ENCODE data around the gene LHFPL3. TPM values are rescaled to one million over a fixed set of nuclear protein-coding genes. Genes with fewer than 3 reads are reported as not detected.

LHFPL3 gene
- polyA plus RNA-seq, 2 of the 4 experiments (the other 2 are of a cell fraction) = not detected

DNA sequence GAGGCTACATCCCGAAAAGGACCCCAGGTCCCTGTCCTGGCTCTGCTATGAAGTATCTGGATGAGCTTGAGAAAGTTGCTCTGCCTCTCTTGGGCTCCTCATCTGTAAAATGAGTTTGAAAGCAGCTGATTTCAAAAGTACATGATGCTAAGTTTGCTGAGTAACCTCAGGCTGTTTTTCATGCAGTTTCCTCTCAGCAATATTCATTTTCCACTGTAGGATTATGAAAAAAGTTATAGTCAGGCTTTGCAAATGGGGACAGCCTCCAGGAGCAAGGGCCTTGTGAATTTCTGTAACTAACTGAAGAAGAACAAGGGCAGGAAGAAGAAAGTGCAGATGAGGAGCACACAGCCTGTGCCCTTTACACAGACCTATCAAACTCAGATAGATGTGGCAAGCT is 518.3 kb downstream of the LHFPL3 start (continued):
- TF ChIP-seq PHF8 (IDR thresholded peaks at IDR 0.05; ENCODE audit: borderline replicate concordance, low read depth) (no peak), EP300 (IDR thresholded peaks at IDR 0.05) (no peak), HDAC2 (IDR thresholded peaks at IDR 0.05) (no peak), NR3C1 (IDR thresholded peaks at IDR 0.05) (no peak)
- TF ChIP-seq, protein P1, sequence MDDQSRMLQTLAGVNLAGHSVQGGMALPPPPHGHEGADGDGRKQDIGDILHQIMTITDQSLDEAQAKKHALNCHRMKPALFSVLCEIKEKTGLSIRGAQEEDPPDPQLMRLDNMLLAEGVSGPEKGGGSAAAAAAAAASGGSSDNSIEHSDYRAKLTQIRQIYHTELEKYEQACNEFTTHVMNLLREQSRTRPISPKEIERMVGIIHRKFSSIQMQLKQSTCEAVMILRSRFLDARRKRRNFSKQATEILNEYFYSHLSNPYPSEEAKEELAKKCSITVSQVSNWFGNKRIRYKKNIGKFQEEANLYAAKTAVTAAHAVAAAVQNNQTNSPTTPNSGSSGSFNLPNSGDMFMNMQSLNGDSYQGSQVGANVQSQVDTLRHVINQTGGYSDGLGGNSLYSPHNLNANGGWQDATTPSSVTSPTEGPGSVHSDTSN (IDR thresholded peaks at IDR 0.05) = no peak

DNA sequence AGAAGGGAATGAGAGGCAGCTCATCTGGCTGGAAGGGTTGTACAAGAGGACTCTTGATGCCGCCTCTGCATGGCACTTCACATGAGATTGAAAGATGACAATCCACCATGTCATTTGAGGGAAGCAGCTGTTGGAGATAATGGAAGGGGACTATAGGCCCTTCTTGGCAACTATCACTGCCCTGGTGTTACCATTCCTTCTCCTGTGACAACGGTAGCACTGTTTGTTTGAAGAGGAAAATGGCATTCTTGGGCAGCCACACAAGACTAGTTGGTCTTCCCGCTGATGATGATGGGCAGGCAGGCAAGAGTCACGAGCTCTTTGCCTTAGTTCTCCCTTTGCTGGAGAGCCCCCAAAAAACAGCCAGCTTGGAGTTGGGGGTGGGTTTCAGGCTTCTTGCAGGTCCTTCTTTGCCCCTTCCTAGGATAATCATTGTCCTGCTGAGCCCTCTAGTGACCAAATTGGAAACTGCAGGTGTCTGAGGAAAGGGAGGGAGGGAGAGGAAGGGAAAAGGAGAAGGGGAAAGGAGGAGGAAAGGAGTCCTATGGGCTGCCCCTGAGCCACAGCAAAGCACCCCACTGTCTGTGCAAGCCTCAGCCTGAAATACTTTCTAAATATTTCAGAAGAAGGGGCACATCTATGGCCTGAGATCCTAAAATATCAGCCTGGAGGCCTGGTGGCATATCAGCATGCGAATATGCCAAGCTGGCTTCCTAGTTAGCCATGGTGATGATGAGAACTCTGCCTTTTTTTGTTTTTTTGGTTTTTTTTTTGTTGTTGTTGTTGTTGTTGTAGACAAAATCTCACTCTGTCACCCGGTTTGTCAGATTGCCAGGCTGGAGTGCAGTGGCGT is 520.0 kb downstream of the LHFPL3 start:
- no peaks in the 10 kb centered on the region for H3K4me1 ChIP-seq
- POLR2A ChIA-PET = no interaction called here
- no peak overlapping the region for H3K4me2 ChIP-seq
- H3K4me3 ChIP-seq = no peak overlapping the region
- 33% methylated on average over 7 of the region's 7 CpGs for WGBS (ENCODE audit: missing lambda C conversion rate)
- FAIRE-seq (no peak), DNase-seq (ENCODE audit: low read depth in 1 of 2, low spot score in 1 of 2) (peak; percentile 38 to 49), ATAC-seq (peak; percentile 83 to 90)
- TF ChIP-seq ZFP36 (IDR thresholded peaks at IDR 0.05; ENCODE audit: borderline replicate concordance, partially characterized antibody) (no peak), CHD2 (IDR thresholded peaks at IDR 0.05; ENCODE audit: low read length, partially characterized antibody) (no peak), CEBPB (IDR thresholded peaks at IDR 0.05) (no peak), RFX5 (IDR thresholded peaks at IDR 0.05) (no peak), PHF8 (IDR thresholded peaks at IDR 0.05; ENCODE audit: borderline replicate concordance, low read depth) (no peak), CBX8 (IDR thresholded peaks at IDR 0.05) (no peak), RAD21 (conservative IDR thresholded peaks at IDR 0.05 in 1 of 2, IDR thresholded peaks at IDR 0.05 in 1 of 2) (peak; percentile 82 to 89), SMC3 (IDR thresholded peaks at IDR 0.05) (peak; percentile 68), HOXA7 (CRISPR knock-in tag; IDR thresholded peaks at IDR 0.05) (no peak)
- TF ChIP-seq, protein P2, sequence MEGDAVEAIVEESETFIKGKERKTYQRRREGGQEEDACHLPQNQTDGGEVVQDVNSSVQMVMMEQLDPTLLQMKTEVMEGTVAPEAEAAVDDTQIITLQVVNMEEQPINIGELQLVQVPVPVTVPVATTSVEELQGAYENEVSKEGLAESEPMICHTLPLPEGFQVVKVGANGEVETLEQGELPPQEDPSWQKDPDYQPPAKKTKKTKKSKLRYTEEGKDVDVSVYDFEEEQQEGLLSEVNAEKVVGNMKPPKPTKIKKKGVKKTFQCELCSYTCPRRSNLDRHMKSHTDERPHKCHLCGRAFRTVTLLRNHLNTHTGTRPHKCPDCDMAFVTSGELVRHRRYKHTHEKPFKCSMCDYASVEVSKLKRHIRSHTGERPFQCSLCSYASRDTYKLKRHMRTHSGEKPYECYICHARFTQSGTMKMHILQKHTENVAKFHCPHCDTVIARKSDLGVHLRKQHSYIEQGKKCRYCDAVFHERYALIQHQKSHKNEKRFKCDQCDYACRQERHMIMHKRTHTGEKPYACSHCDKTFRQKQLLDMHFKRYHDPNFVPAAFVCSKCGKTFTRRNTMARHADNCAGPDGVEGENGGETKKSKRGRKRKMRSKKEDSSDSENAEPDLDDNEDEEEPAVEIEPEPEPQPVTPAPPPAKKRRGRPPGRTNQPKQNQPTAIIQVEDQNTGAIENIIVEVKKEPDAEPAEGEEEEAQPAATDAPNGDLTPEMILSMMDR (IDR thresholded peaks at IDR 0.05) = peak; percentile 80
- TF ChIP-seq, protein P1 (IDR thresholded peaks at IDR 0.05) = no peak
- CTCF ChIA-PET = interaction anchor here (0.6 to 5.6 kb wide), 52 partner anchors 10 to 1340 kb away, joined by 3 to 43 read pairs (median 4); no protein-coding TSS in a partner anchor
- no peaks in the 10 kb centered on the region for H3K9me3 ChIP-seq
- no peak overlapping the region for H3K27ac ChIP-seq

DNA sequence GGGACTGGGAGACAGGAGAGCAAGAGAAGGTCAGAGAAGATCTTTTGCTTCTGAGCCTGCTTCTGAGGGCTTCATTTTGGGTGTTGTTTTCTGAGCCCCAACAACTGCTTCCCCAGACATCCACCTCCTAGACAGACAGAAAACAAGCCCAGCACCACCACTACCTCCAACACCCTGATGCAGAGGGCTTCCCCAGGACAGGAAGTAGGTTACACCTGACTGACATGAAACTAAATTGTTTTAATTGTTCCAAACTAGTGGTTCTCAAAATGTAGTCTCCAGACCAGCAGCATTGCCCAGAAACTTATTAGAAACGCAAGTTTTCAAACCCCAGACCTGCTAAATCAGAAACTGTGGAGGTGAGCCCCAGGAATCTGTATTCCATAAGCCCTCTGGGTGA is 522.0 kb downstream of the LHFPL3 start:
- WGBS (ENCODE audit: missing lambda C conversion rate) = 0% methylated on average over 1 of the region's 1 CpG
- TF ChIP-seq HEYL (CRISPR knock-in tag; IDR thresholded peaks at IDR 0.05) = no peak
- TF ChIP-seq ZSCAN20 (CRISPR knock-in tag; IDR thresholded peaks at IDR 0.05) = no peak
- no peak for TF ChIP-seq MAFK (IDR thresholded peaks at IDR 0.05; ENCODE audit: partially characterized antibody)
- no peak for TF ChIP-seq RFX5 (IDR thresholded peaks at IDR 0.05)
- no peak for TF ChIP-seq ZC3H11A (IDR thresholded peaks at IDR 0.05)
- TF ChIP-seq, protein P2 (IDR thresholded peaks at IDR 0.05) = no peak
- ChIA-PET POLR2A (no interaction called here), CTCF (interaction anchor here (5.6 kb wide), 1 partner anchor 206 kb away, joined by 37 read pairs; no protein-coding TSS in a partner anchor)
- Histone ChIP-seq H3K4me1 (no peaks in the 10 kb centered on the region), H3K9me3 (no peaks in the 10 kb centered on the region), H3K4me2 (no peak overlapping the region), H3K27ac (no peak overlapping the region), H3K4me3 (no peak overlapping the region)
- FAIRE-seq (no peak), ATAC-seq (no peak), DNase-seq (ENCODE audit: low read depth in 1 of 2, low spot score in 1 of 2) (no peak)
